B cell (primary cell): ENCODE data around the gene C2orf81. TPM values are rescaled to one million over a fixed set of nuclear protein-coding genes. Genes with fewer than 3 reads are reported as not detected.

Experiments used
- ATAC-seq: fragments of 200-7000 bp; cut with Tn5 transposase; one replicate; pipeline ENCODE4 v1.10.0; 2021; ENCODE audit warnings: low read depth, mild to moderate bottlenecking, moderate number of reproducible peaks, moderate library complexity
- CTCF ChIA-PET: fragments of 350-600 bp; sonication (Branson Sonifier 250); formaldehyde crosslinking; loops from one replicate; lab custom pipeline; 2021; ENCODE audit warnings: antibody characterized with exemption, inconsistent platforms; lab: Charles Lee
- POLR2A ChIA-PET: fragments of 350-600 bp; sonication (Branson Sonifier 250); formaldehyde crosslinking; loops from one replicate; lab custom pipeline; 2021; ENCODE audit warnings: antibody characterized with exemption; lab: Charles Lee
- DNase-seq: peaks from one replicate; pipeline ENCODE4 v3.0.0; 2013
- H2AFZ ChIP-seq: 2 replicates; pipeline ENCODE4 v1.6.1; 2012; ENCODE audit warnings: mild to moderate bottlenecking, low read depth, low read length; ENCODE audit not compliant: insufficient read depth, poor library complexity, severe bottlenecking
- H3K27ac ChIP-seq, 2 donors: 1 replicate in 1 of 2; 2 replicates in 1 of 2; pipeline ENCODE4 v1.5.1; 2012 to 2013; ENCODE audit warnings: low read length in 2 of 2, mild to moderate bottlenecking in 2 of 2, moderate library complexity in 1 of 2
- H3K27me3 ChIP-seq, 4 experiments: fragments of 200-600 bp in 1 of 4; sonication (generic) in 1 of 4; replicated peaks in 1 of 4; 1 replicate in 2 of 4; 2 replicates in 2 of 4; pipeline versions ENCODE4 v1.6.1 to v1.7.0; 2013 to 2016; ENCODE audit warnings: low read length in 3 of 4, mild to moderate bottlenecking in 2 of 4, mixed read lengths in 1 of 4, moderate library complexity in 1 of 4; ENCODE audit not compliant: insufficient read depth in 4 of 4, control insufficient read depth in 3 of 4; ENCODE audit errors: control extremely low read depth in 1 of 4
- H3K36me3 ChIP-seq, 2 experiments: replicated peaks in 1 of 2; 1 replicate in 1 of 2; 2 replicates in 1 of 2; pipeline versions ENCODE4 v1.6.1 to v1.7.1; 2013; ENCODE audit warnings: low read length in 1 of 2; ENCODE audit not compliant: insufficient read depth in 2 of 2, control insufficient read depth in 1 of 2; ENCODE audit errors: control extremely low read depth in 1 of 2, extremely low read depth in 1 of 2
- H3K4me1 ChIP-seq, 2 donors: fragments of 200-600 bp in 1 of 2; sonication (generic) in 1 of 2; 1 replicate in 1 of 2; 2 replicates in 1 of 2; pipeline versions ENCODE4 v1.5.1 to v1.6.1; 2013 to 2017; ENCODE audit warnings: low read length in 2 of 2; ENCODE audit not compliant: control insufficient read depth in 2 of 2, insufficient read depth in 2 of 2
- H3K4me2 ChIP-seq: replicated peaks from 2 replicates; pipeline ENCODE3; 2012; ENCODE audit warnings: mild to moderate bottlenecking, low read depth, low read length; ENCODE audit not compliant: poor library complexity, severe bottlenecking
- H3K4me3 ChIP-seq, 5 experiments: fragments of 200-600 bp in 1 of 5; sonication (generic) in 1 of 5; 1 replicate in 3 of 5; 2 replicates in 2 of 5; pipeline versions ENCODE4 v1.5.1 to v1.7.0; 2011 to 2016; ENCODE audit warnings: low read length in 4 of 5, mild to moderate bottlenecking in 4 of 5, low read depth in 2 of 5, control low read depth in 1 of 5, moderate library complexity in 1 of 5; ENCODE audit not compliant: insufficient read depth in 1 of 5; ENCODE audit errors: control extremely low read depth in 1 of 5, extremely low read depth in 1 of 5
- H3K79me2 ChIP-seq: fragments of 200-600 bp; sonication (generic); one replicate; pipeline ENCODE4 v1.6.0; 2016; ENCODE audit warnings: low read length; ENCODE audit not compliant: control insufficient read depth, insufficient read depth
- H3K9ac ChIP-seq: fragments of 200-600 bp; sonication (generic); 2 replicates; pipeline ENCODE4 v1.6.1; 2017; ENCODE audit warnings: mild to moderate bottlenecking, low read length, moderate library complexity
- H3K9me3 ChIP-seq, 3 donors: one replicate each; pipeline versions ENCODE4 v1.6.1 to v1.7.1; 2013; ENCODE audit warnings: low read length in 2 of 3; ENCODE audit not compliant: control insufficient read depth in 2 of 3, insufficient read depth in 1 of 3; ENCODE audit errors: control extremely low read depth in 1 of 3
- H4K20me1 ChIP-seq: 2 replicates; pipeline ENCODE4 v1.6.0; 2012; ENCODE audit warnings: mild to moderate bottlenecking, low read length; ENCODE audit not compliant: insufficient read depth, control insufficient read depth, poor library complexity, severe bottlenecking
- H3K27ac Mint-ChIP-seq: one replicate; pipeline ENCODE4 v1.8.0; 2021; ENCODE audit warnings: mixed read lengths
- H3K27me3 Mint-ChIP-seq: one replicate; pipeline ENCODE4 v1.8.0; 2021; ENCODE audit warnings: mixed read lengths
- H3K4me1 Mint-ChIP-seq: one replicate; pipeline ENCODE4 v1.8.0; 2021; ENCODE audit warnings: mixed read lengths
- H3K4me3 Mint-ChIP-seq: one replicate; pipeline ENCODE4 v1.8.0; 2021; ENCODE audit warnings: mixed read lengths
- H3K9me3 Mint-ChIP-seq: one replicate; pipeline ENCODE4 v1.8.0; 2022; ENCODE audit warnings: mixed read lengths; ENCODE audit not compliant: insufficient read depth
- CTCF ChIP-seq: fragments of 200-600 bp; IDR thresholded peaks from one replicate; pipeline ENCODE4 v1.8.0; 2022; ENCODE audit warnings: antibody characterized with exemption, mild to moderate bottlenecking
- EZH2 ChIP-seq: IDR thresholded peaks from 2 replicates; pipeline ENCODE4 v1.6.1; 2012; ENCODE audit warnings: borderline replicate concordance, low read depth, mild to moderate bottlenecking, moderate library complexity, low read length; ENCODE audit not compliant: insufficient read depth, poor library complexity, severe bottlenecking
- WGBS: methylation state at CpG from one replicate; pipeline ENCODE4 v1.1.5; 2013; ENCODE audit warnings: missing lambda C conversion rate; ENCODE audit not compliant: insufficient coverage; 5-methylcytosine and 5-hydroxymethylcytosine counted together
- intact Hi-C: fragments of 100-400 bp; cut with micrococcal nuclease; formaldehyde crosslinking; loops from one replicate; pipeline ENCODE4 v1.10.0; 2022
- polyA plus RNA-seq: library from polyadenylated mRNA; depleted of rRNA; stranded (reverse); fragments of >200 nt; gene quantifications from 2 replicates; pipeline ENCODE4 v1.2.3, GENCODE V29; 2012
- total RNA-seq, 2 donors: library from RNA; stranded (reverse); fragments of 120-200 nt in 1 of 2; gene quantifications; 1 replicate in 1 of 2; 2 replicates in 1 of 2; pipeline versions ENCODE4 v1.2.3 to v1.2.4, GENCODE V29; 2013 to 2022

Gene C2orf81
- total and polyA plus RNA-seq, 2 donors (not counting 1 experiment from before 2014, with no cell fraction given): 5.4 to 8.6 TPM

GRCh38 chr2:74391580-74392448, 29.6 kb downstream of the C2orf81 start:
- H3K27me3 Mint-ChIP-seq: peaks cover 5% of the 10 kb centered on the region
- peak; percentile 98 for DNase-seq
- peak overlapping the region; percentile 81 for H3K4me2 ChIP-seq
- peak overlapping the region; percentile 94 to 95 for H3K27ac ChIP-seq
- H3K9me3 ChIP-seq: no peaks in the 10 kb centered on the region
- ChIA-PET CTCF (interaction anchor here (0.7 to 2.2 kb wide), 22 partner anchors 9 to 568 kb away, joined by 3 to 11 read pairs (median 3); partner anchors contain the start of genes AUP1, C2orf81, HTRA2 and INO80B), POLR2A (interaction anchor here (0.9 to 1.6 kb wide), 8 partner anchors 22 to 138 kb away, joined by 3 to 6 read pairs (median 3); partner anchors contain the start of genes AUP1, C2orf81, HTRA2 and INO80B)
- peak overlapping the region; percentile 100 for H3K27ac Mint-ChIP-seq
- peak overlapping the region; percentile 92 for H3K9ac ChIP-seq
- H3K36me3 ChIP-seq: no peaks in the 10 kb centered on the region
- H3K4me1 ChIP-seq: peaks cover 18 to 24% of the 10 kb centered on the region in 2 donors
- peak; percentile 89 for ATAC-seq
- peaks cover 24% of the 10 kb centered on the region for H4K20me1 ChIP-seq
- WGBS: 3% methylated on average over 51 of the region's 62 CpGs
- no peak for TF ChIP-seq EZH2
- TF ChIP-seq CTCF: peak; percentile 98
- H3K27me3 ChIP-seq: peaks cover 0 to 7% (median 0%) of the 10 kb centered on the region in 4 experiments
- H3K79me2 ChIP-seq: peaks cover 59% of the 10 kb centered on the region
- H3K4me3 Mint-ChIP-seq: peak overlapping the region; percentile 99
- no peaks in the 10 kb centered on the region for H3K9me3 Mint-ChIP-seq
- peak overlapping the region; percentile 71 to 88 (median 80) for H3K4me3 ChIP-seq
- intact Hi-C loops: loop anchor here (1.0 to 10.0 kb wide), 12 partner anchors 23 to 655 kb away; partner anchors contain the start of genes C2orf81, CCDC142, DOK1 and LOXL3
- peak overlapping the region; percentile 83 for H2AFZ ChIP-seq
- H3K4me1 Mint-ChIP-seq: peaks cover 16% of the 10 kb centered on the region
